Iris pigment epithelial cell (primary cell): Measurements from ENCODE around the gene IRF8.
"Not testable (repeated sequence)": the region's sequence is repeated elsewhere in the genome, so short reads cannot be mapped to it uniquely, and the experiment has no call there.

ENCODE experiments used
- DNase-seq: peaks from one replicate; pipeline ENCODE4 v3.0.0-alpha.2; 2011; ENCODE audit warnings: low read depth

IRF8 gene

DNA sequence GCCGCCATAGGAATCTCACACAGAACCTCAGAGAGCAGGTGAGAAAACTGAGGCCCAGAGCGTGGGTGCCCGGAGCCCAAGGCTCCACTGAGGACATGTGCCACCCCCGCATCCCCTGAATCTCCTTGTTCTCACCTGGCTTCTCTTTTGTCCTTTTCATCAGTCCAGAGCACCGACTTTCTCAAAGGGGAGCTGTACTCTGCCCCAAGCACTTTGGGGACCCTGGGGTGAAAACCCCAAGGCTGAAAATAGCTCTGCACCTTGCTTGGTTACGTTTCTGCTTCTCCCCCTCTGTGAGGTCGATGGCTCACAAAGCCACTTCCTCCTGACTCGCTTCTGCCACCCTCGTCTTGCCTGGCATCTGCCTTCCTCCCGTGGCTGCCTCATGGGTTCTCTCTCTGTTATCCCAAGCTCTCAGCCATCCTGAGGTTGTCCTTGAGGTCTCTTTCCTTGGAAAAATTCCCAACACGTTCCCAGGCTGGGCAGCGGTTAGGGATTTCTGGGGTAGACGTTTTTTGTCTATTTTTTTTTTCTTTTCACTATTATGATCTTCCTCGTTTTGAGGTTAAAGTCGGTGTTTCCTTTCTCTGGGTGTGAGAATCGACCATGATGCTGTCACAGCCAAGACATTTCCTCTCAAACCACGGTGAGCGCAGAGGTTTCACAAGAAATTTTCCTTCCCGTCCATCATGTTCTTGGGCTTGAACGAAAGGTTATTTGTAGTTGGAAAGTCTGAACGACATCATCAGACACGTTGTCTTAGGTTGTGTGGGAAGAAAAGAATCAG is 37.2 kb downstream of the IRF8 start:
- DNase-seq, result peak; percentile 47

DNA sequence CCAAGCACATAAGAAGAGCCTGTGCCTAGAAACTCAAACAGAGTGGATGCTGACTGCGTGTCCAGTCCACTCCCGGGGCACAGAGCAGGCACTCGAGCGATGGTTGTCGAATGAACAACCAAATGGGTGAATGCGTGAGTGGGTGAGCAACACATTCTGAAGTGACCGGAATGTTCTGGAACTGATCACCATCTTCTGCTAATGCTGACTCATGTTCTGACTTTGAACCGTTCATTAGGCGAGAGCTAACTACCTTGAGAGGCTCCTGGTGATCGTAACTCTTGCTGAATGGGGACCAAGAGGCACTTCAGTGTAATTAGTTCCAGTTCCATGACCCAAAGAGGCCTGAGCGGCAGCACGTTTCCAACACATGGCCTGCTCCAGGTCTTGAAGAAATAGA is 37.9 kb downstream of the IRF8 start:
- peak; percentile 8 for DNase-seq

DNA sequence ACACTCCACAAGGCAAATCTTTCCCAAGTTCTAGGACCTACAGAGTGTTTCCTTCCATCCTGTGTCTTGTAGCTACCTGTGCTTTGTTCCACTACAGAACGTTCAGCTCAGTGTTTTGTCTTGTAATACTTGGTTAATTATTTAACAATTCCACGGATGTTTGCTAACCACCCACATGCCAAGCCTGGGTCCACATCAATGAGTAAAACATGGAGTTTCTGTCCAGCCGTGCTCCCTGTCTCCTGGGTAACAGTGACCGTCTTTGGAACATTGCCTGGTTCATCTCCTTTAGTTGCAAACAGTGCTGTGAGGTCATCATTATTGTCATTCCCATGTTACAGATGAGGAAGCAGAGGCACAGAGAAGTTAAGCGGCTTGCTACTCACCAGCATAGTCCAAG is 41.3 kb downstream of the IRF8 start:
- no peak for DNase-seq

DNA sequence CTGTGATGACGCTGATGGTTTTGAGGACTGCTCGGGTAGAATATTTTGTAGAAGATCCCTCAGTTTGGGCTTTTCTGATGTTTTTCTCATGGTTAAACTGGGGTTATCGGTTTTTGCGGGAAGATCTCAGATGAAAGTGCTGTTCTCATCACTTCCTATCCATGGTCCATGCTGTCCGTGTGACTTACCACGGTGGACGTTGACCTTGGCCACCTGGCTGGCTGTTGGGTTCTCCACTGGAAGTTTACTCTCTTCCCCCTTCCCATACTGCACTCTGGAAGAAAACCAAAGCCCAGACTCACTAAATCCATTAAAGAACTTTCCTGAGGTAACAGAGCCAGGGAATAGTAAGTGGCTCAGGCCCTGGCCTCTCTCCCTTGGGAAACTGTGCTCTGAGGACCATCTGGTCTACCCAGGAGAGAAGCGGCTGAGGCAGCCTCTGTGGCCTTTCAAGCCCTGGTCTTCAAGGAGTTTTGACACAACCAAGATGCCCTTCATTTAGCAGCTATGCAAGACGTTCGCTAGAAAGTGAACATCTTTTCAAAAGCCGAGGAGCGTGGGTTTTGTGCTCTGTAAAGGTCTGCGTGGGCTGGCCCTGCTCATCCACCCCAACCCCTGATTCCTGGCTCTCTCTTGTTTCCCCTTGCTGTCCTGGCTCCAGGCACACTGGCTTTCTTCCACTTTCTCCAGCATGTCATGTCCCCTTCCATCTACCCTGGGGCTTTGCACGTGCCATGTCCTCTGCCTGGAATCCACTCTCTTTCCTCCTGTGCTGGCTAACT is 43.1 kb downstream of the IRF8 start:
- DNase-seq, result no peak

DNA sequence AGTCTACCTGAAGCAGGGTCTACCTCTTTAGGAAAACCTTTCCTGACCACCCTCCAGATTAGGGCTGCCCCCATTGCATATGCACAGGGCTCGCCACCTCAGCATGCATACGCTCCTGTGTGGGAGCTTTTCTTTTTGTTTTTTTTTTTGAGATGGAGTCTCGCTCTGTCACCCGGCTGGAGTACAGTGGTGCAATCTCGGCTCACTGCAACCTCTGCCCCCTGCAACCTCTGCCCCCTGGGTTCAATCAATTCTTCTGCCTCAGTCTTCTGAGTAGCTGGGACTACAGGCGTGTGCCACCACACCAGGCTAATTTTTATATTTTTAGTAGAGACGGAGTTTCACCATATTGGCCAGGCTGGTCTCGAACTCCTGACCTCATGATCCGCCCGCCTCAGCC is 43.7 kb downstream of the IRF8 start:
- DNase-seq, result not testable (repeated sequence)

DNA sequence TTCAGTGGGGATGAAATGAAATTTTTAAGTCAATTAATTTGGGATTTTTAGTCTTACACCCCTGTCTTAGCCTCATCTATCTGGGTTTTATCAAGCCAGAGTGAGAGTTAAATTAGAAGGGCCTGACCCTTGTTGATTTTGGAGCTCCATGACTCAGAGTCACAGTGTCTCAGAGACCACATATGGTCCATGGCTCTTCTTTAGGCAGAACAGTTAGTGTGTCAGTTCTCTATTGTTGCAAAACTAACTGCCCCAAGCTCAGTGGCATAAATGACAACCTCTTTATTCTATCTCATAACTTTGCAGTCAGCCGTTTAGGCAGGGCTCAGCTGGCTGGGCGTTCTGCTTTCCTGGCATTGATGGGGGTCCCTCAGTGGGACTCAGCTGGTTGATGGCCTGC is 44.7 kb downstream of the IRF8 start:
- no peak for DNase-seq

DNA sequence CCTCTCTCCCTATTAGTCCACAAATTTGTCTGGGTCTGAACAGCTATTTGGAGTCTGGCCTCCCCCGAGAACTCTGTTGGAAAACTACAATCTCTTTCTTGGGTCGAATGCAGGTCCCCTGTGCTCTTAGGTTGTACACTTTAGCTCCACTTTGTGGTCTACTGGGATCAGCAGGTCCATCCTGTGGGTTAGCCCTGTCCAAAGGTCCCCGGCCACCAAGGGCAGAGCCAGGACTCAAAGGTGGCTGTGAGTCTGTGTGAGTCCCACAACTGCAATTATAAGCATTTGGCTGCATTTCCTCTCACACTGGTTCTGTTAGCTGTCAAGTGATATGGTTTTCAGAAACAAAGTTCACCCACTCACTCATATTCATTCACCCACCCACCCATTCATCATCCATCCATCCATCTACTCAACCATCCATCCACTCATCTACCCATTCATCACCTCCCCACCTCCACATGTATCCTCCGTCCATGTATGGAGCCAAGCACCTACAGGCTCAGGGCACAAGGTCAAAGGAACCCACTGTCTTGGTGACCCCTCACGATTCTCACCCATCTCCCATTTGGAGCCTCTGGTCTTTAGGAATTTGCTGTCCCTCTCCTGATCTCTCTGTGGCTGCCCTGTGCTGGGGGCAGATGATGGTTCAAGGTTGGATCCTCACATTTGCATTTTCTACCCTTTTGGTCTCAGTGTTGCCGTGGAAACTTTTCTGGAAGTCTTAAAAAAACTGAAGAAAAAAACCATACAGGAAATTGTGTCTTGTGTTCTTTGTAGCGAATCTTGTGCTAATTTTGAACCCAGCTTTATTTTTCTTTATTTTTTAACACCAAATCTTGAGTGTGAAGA is 45.8 kb downstream of the IRF8 start:
- DNase-seq, result no peak

DNA sequence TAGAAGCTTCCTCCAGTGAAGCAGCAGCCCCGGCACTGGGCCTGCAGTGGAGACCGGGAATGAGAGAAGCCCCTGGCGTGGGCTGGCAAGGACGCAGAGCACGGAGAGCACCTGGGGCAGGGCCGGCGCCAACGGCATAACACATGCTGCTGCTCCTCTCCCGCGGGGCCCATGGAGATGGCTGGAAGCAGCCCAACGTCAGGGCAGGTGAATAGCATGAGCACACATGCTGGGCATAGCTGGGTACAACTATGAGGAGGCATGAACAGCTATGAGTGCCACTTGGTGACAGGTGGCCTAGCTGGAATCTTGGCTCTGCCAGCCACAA is 46.4 kb downstream of the IRF8 start:
- no peak for DNase-seq

DNA sequence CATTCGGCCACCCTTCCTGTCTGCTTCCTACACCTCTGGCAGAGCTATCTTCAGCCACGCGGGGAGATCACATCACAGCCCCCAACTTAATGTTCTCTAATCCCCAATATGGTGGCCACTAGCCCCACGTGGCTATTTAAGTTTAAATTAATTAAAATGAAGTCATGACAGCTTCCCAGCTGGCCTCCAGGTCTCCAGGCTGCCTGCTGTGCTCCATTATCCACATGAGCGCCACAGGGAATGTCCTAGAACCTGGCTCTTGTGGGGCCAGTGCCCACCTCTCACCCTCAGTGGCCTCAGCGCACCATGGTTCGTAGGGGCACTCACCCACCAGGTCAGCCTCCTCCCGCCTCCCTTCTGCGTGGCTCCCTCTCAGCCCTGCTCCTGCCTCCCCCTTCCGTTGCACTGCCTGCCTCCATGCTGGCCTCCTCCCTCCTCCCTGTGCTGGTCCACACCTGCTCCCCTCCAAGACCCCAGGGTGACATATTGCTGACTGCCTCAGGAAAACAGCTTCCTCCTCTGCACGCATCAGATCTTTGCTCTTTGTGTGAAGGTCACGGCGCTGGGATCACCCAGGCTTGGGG is 47.7 kb downstream of the IRF8 start:
- no peak for DNase-seq

DNA sequence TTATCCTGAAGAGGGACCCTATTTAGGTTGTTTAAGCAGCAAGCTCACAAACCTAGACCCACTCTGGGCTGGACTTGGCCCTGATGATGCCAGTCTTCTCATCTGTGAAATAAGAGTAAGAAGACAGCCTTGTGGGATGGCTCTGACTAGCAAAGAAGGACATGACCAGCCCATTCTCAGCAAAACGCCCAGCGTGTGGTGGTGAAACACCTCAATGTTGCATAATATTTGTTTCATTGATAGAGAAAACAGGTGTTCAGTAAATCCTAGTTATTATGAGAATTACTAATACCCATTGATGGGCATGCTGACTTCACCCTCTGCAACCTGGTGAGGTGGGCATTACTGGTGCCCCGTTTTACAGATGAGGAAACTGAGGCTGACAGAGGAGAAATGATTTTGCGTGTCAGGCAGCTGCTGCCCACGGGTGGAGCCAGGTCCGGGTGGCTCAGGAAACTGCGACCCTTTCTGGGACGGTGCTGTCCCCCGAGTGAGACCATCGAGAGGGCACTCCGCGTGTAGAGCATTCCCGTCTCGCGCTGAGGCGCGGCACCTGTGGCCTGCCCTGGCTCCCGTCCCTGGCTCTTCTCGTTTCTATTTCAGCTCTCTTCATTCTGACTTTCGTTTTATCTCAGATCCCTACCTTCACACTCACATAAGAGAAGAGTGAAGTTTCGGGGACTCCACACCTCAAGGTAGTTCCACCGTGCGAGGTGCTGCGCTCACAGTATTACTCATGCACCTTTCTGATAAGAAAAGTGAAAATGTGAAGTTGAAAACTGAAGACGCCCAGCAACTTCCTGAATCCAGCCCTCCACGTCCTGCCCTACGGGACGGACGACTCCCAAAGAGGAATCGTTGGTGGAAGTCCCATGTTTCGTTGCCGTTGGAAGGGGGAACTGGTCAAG is 48.5 kb downstream of the IRF8 start:
- DNase-seq, result no peak

DNA sequence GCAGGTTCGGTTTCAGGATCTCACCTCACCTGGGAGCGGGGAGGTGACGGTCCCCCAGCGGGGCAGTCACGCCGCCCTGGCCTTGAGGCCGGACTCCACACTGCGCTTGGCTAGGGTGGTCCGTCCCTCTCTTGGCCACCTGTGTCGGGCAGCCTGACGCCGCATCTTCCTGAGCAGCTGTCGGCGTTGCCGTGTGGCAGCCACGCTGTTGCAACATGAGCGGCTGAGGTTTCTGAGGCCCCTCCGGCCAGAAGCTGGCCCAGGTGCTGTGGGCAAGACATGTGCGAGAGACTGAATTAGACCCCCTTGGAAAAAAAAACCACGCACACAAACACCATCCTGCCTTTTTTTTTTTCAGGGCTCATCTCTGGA is 49.2 kb downstream of the IRF8 start:
- DNase-seq, result no peak

DNA sequence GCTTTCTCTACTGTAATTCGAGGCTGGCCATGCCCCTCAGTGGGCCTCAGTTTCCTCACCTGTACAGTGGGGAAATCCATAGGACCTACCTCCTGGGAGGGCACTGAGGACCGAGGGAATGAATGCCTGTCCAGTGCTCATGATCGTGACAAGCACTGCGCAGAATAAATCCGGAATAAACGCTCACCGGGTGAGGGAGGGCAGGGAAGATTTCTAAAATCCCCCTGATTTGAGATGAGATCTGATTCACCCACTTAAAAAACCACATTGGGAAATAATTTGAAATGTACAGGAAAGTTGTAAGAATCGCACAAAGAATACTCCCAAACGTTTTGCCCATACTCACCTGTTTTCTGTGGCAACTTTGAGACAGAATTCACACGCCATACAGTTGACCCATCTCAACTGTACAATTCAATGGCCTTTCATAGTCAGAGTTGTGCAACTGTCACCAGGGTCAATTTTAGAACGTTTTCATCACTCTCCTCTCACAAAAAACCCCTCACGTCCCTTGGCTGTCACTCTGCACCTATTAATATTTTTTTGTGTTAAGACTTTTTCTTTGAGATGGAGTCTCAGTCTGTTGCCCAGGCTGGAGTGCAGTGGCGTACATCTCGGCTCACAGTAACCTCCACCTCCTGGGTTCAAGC is 49.8 kb downstream of the IRF8 start:
- no peak for DNase-seq

DNA sequence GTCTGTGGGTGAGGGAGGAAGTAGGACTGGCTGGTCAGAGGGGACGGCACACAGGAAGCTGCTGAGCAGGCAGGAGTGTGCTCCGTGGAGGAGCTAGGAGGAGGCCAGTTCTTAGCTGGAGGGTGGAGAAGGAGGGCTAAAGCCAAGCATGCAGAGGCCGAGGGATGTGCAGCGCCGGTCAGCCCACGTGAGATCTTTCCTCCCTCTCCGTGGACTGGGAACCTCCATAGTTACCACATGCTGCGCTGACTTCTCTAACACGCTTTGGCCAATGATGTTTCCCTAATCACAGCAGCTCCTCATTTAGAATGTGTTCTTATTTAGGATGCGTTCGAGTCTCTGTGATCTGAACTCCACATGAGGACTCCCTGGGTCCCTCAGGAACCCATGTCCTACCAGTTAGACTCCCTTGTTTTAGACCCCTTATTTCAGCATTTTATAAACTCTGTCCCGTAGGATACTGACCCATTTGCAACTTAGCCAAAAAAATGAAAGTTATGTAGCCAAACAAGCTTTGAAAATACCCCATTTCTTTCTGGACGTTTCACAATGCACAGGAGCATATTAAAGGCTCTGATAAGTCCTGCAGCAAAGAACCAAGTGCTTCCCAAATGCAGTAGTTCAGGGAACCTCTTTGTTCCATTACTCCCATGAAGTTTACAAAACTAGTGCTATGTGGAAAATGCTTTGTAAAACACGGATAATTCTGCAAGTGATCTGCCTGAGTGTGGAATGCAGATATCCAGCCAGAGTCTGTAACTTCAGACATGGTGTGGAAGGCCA is 51.4 kb downstream of the IRF8 start:
- no peak for DNase-seq

DNA sequence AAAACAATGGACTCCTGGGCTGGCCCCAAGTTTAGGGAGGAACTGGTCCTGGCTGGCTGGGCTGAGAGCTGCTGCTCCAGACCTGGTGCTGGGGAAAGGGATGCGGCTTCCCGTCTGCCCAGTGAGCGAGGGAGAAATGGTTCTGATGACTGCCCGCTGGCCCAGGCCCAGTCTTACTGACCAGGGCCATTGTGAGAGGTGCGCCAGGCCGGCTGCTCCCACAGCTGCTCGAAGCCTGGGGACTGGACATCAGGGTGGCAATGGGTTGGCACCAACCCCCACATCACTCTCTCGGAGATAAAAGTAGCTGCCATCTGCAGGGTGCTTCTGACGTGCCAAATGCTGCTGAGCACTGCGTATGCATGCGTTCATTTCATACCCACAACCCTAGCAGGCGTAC is 53.2 kb downstream of the IRF8 start:
- DNase-seq, result no peak

DNA sequence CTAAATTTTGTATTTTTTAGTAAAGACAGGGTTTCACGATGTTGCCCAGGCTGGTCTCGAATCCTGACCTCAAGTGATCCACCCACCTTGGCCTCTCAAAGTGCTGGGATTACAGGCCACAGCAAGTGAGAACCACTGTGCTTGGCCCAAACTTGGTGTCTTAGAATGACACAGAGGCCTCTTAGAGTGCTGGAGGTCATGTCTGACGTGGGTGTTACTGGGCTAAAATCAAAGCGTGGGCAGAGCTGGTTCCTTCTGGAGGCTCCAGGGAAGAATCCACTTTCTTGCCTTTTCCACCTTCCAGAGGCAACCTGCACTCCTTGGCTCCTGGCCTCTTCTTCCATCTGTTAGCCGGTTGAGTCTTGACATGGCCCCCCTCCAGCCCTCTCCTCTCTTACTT is 53.8 kb downstream of the IRF8 start:
- no peak for DNase-seq

DNA sequence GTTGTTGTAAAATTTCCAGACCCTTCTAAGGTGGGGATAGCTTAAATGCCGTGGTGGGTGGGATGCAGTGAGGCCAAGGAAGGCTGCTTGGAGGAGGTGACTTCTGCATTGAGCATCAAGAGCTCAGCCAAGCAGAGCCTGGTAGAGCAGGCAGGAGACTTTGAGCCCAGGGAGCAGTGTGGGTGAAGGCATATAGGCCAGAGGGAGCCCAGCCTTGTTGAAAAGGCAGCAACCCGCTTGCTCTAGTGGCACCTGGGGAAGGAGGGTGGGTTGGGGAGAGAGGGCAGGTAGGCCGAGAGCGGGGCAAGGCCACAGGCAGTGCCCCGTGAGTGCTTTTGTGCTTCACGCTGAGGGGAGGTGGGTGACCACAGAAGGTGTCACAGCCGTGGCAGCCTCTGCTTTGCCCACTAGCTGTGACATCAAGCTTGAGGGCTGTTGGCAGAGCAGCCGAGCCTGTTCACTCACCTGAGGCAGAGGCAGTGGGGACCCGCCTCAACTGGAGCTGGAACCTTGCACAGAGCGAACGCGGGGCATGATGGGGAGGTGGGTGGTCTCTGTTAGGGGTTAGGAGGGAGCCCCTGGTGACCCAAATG is 56.1 kb downstream of the IRF8 start:
- no peak for DNase-seq

DNA sequence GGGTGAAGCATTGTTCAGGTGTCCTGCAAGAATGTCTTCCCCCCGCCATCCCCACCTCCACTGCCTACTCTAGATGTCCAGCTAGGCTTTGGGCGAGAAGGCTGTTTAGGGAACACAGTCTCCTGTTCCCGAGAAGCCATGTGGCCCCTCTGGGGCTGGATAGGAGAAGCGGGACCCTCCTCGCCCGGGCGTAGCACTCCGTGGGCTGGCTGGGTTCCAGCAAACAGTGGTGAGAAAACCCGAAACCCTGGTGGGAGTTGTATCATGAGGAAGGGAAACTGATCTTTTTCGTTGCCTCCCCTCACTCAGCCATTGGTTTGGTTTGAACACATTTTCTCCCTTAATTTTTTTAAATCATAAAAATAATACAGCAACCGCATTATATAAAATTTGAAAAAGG is 56.6 kb downstream of the IRF8 start:
- DNase-seq, result no peak

DNA sequence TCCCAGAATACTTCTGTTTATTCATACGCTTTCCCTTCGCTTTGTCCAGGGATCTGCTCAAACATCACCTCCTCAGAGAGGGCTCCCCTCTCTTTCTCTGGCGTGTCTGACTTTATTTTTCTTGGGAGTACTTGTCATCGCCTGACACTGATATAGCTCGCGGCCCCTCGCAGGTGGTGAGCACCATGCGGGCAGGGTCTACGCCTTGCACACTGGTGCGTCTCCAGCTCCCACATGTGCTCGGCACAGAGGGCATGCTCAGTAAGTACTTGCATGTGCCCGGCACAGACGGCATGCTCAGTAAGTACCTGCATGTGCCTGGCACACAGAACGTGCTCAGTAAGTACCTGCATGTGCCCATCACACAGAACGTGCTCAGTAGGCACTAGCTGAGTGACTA is 57.5 kb downstream of the IRF8 start:
- DNase-seq, result no peak

DNA sequence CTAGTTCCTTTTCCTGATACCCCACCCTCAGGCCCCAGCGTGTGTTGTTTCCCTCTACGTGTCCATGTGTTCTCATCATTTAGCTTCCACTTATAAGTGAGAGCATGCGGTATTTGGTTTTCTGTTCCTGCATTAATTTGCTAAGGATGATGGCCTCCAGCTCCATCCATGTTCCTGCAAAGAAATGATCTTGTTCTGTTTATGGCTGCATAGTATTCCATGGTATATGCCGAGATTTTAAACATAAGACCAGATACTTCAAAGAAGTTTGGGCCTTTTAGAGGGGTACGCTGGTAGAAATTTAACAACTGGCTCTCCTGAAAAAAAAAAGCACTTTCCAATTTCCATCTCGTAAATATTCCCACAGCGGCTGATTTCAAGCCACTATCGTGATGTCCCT is 59.8 kb downstream of the IRF8 start:
- no peak for DNase-seq

DNA sequence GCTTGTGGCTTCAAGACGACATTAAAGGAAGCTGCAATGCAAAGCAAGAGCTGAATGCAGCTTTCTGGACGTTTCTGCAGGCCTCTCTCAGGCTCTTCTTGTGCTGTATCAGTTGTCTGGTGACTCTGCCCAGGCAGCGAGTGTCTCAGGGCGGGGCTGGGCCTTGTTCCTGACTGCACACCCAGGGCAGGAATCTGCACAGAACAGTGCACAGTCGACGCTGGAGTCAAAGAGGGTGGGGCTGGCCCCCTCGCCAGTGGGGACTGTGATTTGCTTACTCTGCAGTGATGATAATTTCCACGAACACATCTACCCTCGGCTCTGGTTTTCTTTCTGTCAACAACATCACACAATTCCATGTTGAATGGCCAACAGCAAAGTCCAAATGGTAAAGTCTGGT is 60.7 kb downstream of the IRF8 start:
- no peak for DNase-seq
